Mammary epithelial cell (primary cell): ENCODE results near the gene LAMTOR3.

Source experiments
- CTCF ChIP-seq, 2 donors: IDR thresholded peaks in 1 of 2; conservative IDR thresholded peaks in 1 of 2; 2 replicates each; pipeline ENCODE4 v1.5.1; 2011 to 2012; ENCODE audit warnings: inconsistent platforms in 2 of 2, low read length in 2 of 2, mild to moderate bottlenecking in 2 of 2, control low read depth in 1 of 2, low read depth in 1 of 2; ENCODE audit not compliant: insufficient read depth in 1 of 2; ENCODE audit errors: extremely low read depth in 1 of 2
- EZH2 ChIP-seq: IDR thresholded peaks from 2 replicates; pipeline ENCODE4 v1.6.1; 2012; ENCODE audit warnings: low read length, inconsistent platforms, borderline replicate concordance

- TF ChIP-seq EZH2 (no peak), CTCF (conservative IDR thresholded peaks at IDR 0.05 in 1 of 2, IDR thresholded peaks at IDR 0.05 in 1 of 2; ENCODE audit: extremely low read depth in 1 of 2, insufficient read depth in 1 of 2, low read depth in 1 of 2, low read length in 2 of 2) (no peak)
These were observed 49.0 kb downstream of the LAMTOR3 start for GRCh38 chr4:99845179-99845578.
